ENCODE data around the gene NUP210L.
A peak's percentile ranks its signal among the peaks of the same experiment; 100 is the strongest.

GRCh38 chr1:153967107-153967999 lies 187.5 kb downstream of the NUP210L start, which contains the start of gene CREB3L4:
- peak; percentile 15 to 59; a peak in 2 of 4 replicates for TF ChIP-seq CTCF (conservative IDR thresholded peaks at IDR 0.05; ENCODE audit: low read depth in 2 of 2)
- no peak for TF ChIP-seq EZH2 (IDR thresholded peaks at IDR 0.05; ENCODE audit: low read depth, unreplicated experiment)
- peak; percentile 98 for TF ChIP-seq POLR2AphosphoS5 (IDR thresholded peaks at IDR 0.05; ENCODE audit: low read depth)
- TF ChIP-seq NANOG (IDR thresholded peaks at IDR 0.05; ENCODE audit: borderline replicate concordance) = no peak
- TF ChIP-seq REST (IDR thresholded peaks at IDR 0.05; ENCODE audit: unreplicated experiment) = no peak
- TF ChIP-seq EZH2phosphoT487 (IDR thresholded peaks at IDR 0.05; ENCODE audit: unreplicated experiment) = no peak
- no peak for TF ChIP-seq ZNF331 (CRISPR knock-in tag; IDR thresholded peaks at IDR 0.05; ENCODE audit: low read depth)
- TF ChIP-seq CREB1 (CRISPR knock-in tag; IDR thresholded peaks at IDR 0.05; ENCODE audit: low read depth) = peak; percentile 45; the same call in 1 of the 2 replicates
